Head of caudate nucleus (tissue), 42 donors: Measurements from ENCODE around the gene NOX3.
"Not testable (repeated sequence)": the region's sequence is repeated elsewhere in the genome, so short reads cannot be mapped to it uniquely, and the experiment has no call there.

ENCODE experiments used
- DNase-seq, 42 donors: peaks; one replicate each; pipeline versions ENCODE4 v3.0.0 to v3.0.0-alpha.2; 2020 to 2021; ENCODE audit warnings: mixed read lengths in 7 of 42
- intact Hi-C: fragments of 100-400 bp; cut with DNase I; formaldehyde crosslinking; loops from one replicate; pipeline ENCODE4 v1.15.0; 2022

NOX3 gene

DNA sequence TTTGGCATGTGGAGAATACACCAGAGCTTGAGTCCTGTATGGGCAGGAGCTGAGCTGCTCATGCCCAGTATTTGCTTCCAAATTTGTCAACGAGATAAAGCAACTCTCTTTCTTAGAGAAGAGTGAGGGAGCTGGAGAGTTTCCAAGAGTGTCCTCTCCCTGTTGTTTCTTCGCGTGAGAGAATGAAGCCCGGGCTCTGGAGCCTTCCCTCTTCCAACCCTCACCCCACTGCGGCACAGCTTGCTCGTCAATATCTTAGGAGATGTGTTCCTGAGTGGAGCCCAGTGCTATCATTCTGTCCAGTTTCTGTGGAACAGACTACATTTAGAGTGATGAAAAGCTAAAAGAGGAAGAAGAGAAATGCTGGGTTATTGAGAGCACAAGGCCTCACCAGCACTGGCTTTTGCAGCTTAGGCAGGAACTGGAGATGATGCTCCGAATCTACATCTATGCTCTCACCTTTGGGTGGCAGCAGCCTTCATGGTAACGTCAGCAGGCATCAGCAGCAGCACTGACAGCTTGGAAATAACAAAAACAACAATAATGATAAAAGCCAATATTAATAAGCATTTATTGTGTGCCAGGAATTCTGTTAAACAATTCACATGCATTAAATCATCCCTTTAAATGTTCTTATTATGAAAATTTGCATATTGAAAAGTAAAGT, 74.8 kb downstream of the NOX3 start:
- intact Hi-C loops, result no loop called here
- peak in 5 of 42 donors; percentile 6 to 46 (median 17) for DNase-seq

DNA sequence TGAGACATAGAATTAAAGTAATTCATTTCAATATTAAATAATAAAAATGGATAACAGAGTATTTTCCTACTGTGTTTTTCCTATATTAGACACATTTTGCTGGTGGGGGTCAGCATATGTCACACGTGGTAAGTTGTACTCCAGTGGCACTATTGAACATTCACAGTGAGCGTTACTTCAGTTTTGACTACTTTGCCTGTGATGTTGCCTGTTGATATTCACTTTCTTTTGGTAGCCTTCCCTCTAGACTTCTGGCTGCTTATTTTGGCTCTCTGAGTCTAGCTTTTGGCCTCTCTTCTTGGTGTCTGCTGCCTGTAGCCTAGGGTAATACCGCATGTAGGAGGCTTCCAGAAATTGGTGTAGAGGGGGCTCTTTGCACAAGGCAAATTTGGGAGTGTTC, 76.9 kb downstream of the NOX3 start:
- DNase-seq, result no peak
- intact Hi-C loops, result no loop called here

DNA sequence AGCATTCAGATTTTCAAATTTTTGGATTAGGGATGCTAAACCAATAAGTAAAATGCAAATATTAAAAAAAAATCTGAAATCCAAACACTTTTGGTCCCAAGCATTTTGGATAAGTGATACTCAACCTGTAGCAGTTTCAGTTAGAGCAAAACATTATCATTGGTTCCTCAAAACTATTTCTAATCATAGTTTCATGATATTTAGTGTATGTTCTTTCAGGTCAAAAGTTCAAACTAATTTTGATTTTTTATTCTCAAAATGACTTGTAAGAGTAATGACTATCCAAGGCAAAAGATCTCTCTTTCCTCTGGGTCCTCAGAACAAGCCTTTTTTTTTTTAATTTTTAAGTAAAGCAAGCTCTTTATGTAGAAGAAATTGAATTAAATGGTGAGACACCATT, 77.4 kb downstream of the NOX3 start:
- intact Hi-C loops, result no loop called here

DNA sequence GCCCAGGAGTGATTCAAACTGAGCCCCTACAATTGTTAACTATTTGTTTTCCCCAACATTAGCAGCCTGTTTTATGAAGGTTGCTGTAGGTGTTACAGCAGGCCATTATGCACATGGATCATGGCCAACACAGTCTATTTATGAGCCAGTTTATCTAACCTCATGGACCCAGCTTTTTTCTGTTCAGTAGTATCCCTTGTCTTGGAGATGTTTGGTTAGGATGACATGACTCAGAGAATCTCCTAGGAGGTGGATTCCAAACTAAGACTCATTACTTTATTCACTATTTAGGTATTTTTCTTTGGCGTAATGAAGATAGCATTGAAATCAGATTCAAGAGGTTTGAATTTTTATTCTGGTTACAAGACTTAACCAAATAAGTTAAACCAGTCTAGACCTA, 78.6 kb downstream of the NOX3 start:
- intact Hi-C loops, result no loop called here
- DNase-seq, result no peak

More for the DNA sequence above, 77.4 kb downstream of the NOX3 start:
- DNase-seq, result no peak

GRCh38 chr6:155375801-155376200, 79.8 kb downstream of the NOX3 start:
- DNase-seq, result no peak
- intact Hi-C loops, result no loop called here

GRCh38 chr6:155374681-155375080, 81.0 kb downstream of the NOX3 start:
- intact Hi-C loops, result no loop called here
- no peak for DNase-seq

DNA sequence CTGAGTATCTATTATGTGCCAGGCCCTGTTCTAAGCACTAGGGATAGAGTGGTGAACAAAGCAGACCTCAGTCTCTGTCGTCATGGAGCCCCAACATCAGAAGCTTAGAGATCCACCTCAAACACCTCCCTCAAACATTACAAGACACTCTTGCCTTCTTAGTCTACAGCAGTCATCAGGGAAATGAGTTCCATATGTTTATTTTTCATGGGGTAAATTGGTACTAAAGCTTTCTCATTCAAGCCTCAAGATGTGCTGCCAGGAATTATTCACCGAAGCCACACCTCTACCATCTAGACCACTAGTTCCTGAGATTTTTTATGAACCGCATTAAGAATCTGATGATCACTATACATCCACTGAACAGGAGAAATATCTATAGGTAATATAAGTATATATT, 82.4 kb downstream of the NOX3 start:
- DNase-seq, result no peak
- intact Hi-C loops, result no loop called here

DNA sequence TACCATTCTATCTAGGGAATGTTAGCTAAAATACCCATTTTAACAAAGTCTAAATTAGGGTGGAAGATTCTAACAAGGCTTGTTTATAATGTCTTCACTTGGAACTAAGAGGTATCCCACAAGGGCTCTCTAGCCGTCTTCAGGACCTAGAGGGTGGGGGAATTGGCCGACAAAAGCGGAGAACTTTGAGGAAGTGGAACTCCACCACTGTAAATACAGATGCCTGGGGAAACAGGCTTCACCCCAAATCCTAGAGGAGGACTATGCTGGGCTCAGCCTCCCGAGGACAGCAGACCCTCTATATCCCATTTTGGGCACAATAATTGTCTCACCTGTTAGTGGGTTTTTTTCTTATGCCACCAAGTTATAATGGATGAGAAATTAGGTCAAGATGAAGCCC, 83.4 kb downstream of the NOX3 start:
- no peak for DNase-seq
- intact Hi-C loops, result no loop called here

DNA sequence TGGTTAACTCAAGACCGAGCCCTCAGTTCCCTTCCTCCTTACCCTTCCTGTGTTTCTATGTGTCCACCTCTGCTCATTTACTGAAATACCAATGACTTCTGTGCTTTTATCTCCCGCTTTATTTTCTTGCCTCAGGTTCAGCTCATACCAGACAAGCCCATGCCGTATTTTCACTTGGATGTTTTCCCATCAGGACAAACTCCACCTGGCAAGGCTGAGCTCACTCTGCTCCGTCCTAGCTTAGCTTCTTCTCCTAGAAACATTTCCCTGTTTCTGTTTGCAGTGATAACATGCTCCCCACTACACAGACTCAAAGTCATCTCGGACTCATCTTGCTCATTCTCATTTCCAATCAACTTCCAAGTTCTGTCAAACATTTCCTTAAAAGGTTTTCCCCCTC, 84.4 kb downstream of the NOX3 start:
- no peak for DNase-seq
- intact Hi-C loops, result no loop called here

DNA sequence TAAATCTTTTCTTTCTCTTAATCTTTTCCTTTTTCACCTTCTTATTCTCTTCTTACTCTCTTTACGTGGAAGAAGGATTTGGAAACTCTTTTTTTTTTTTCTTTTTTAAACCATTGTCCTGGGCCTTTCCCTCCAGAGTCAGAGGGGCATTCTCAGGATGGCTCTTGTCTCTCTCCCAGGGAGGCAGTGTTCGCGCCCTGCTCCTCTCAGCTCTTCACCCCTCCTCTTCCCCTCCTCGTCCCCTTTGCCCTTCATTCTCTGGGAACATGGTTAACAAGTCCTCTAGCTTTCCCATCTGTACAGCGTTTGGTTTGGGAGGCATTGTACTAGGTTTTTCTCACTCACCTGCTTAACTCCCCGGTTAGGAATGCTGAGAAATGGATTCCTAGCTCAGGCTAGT, 89.3 kb downstream of the NOX3 start:
- no peak for DNase-seq
- intact Hi-C loops, result no loop called here

DNA sequence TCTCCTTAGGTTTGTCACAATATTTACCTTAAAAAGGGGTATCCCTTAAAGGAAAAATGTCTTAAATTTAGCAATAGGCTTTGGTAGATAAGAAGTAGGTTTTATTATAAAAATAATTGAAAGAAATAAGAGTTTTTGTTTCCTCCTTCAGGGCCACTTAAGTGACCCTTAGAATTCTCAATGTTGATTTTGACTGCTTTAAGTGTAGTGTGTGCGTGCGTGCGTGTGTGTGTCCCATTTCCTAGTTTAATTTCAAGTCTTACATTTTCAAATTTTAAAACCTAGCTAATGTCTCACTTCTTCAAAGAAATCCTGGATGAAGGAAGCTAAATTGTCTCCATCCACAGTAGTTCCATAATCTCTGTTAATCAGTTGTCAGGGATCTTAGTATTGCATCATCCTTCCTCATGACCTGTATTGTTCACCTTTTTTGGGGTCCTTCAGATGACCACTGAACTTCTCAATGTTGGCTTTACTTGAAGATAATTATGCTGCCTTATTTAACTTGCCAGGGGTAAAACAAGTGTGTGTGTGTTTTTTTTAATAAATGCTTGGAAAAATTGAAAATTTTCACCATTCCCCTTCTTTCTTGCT, 90.7 kb downstream of the NOX3 start:
- intact Hi-C loops, result no loop called here
- DNase-seq, result no peak

DNA sequence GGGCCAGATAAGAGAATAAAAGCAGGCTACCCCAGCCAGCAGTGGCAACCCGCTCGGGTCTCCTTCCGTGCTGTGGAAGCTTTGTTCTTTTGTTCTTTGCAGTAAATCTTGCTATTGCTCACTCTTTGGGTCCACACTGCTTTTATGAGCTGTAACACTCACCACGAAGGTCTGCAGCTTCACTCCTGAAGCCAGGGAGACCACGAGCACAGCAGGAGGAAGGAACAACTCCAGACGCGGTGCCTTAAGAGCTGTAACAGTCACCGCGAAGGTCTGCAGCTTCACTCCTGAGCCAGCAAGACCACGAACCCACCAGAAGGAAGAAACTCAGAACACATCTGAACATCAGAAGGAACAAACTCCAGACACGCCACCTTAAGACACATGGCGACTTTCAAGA, 91.6 kb downstream of the NOX3 start:
- intact Hi-C loops, DNase-seq: not testable (repeated sequence)

- intact Hi-C loops, result not testable (repeated sequence)
Measured at GRCh38 chr6:155362968-155363632, 92.5 kb downstream of the NOX3 start.

DNA sequence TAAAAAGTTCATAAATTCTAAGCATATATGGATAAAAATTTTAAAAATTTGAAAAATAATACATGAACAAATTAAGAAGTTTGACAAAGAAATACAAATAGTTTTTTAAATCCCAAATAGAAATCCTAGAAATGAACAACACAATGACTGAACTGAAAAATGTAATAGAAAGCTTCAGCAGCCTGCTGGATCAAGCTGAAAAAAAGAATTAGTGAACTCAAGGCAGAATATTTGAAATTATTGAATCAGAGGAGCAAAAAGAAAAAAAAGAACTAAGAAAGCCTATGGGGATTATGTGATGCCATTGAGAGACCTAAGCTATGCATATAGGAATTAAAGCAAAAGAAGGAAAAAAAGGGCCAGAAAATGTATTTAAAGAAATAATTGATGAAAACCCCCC, 101.5 kb downstream of the NOX3 start:
- intact Hi-C loops, result no loop called here

More at GRCh38 chr6:155362968-155363632, 92.5 kb downstream of the NOX3 start:
- not testable (repeated sequence) for DNase-seq

DNA sequence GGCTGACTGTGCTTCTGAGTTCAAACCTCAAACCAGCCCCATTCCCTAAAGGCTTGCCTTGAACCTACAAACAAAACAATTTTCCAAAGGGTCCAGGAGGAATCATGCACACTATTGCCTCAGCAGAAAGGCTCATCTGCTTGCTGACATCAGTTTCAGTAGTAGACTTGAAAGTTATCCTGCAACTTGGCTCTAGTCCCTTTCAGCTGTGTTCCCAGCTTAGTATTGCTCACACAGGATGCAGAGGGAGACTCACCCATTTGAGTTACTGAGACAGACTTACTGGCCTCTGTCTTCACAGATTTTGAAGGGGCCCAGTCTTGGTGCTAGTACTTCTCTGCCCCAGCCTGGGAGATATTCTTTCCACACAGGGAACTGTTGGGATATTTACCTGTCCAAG, 102.8 kb downstream of the NOX3 start:
- intact Hi-C loops, result no loop called here

More for the DNA sequence above, 101.5 kb downstream of the NOX3 start:
- DNase-seq, result no peak

GRCh38 chr6:155352130-155352420, 103.6 kb downstream of the NOX3 start:
- no peak for DNase-seq
- intact Hi-C loops, result no loop called here

More for the DNA sequence above, 102.8 kb downstream of the NOX3 start:
- no peak for DNase-seq

DNA sequence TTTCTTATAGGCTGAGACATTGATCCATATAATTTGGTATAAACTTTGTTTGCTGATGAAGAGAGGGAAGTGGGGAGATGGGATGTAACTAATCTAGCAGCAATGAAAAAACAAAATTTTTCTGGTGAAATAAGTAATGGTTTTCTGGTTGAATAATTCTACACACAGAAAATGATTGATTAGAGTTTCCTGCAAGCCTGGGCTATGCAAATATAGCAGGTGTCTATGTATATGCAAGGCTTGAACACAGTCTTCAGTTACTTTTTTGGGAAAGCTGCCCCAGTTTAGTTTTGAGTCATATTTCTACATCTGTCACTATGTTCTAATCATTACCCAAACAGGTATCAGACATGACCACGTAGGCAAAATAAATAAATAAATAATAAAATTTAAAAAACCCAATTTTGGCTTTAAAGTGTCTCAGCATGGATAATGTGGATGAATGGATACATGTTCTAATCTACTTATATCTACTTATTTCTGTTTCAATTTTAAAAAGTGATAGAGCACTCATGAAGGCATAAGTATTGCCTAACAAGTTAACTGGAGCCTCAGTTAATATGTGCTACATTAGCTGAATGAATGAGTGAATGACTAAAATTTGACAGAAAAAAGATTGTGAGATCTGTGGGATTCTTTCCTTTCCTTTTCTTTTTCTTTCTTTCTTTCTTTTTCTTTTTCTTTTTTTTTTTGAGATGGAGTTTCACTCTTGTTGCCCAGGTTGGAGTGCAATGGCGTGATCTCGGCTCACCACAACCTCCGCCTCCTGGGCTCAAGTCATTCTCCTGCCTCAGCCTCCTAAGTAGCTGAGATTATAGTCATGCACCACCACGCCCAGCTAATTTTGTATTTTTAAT, 104.1 kb downstream of the NOX3 start:
- intact Hi-C loops, result no loop called here
- no peak for DNase-seq

DNA sequence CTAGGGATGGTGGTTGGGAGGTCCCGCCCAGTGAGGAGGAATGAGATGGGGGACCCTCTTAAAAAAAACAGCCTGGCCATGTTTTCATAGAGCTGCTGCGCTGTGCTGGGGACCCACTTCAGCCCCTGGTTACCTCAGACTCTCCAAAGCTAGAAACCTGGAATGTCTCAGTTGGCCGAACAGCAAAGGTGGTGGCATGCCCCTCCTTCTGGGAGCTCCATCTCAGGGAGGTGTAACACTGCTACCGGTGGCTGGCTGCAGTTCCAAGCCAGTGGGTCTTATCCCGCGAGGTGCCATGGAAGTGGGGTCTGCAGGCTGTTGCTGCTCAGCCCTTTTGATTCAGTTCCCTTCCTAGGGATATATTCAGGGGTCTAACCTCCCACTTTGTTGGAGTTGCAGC, 105.7 kb downstream of the NOX3 start:
- intact Hi-C loops, result no loop called here

GRCh38 chr6:155349129-155349528, 106.5 kb downstream of the NOX3 start:
- intact Hi-C loops, result no loop called here
- DNase-seq, result no peak

More for the DNA sequence above, 105.7 kb downstream of the NOX3 start:
- DNase-seq, result no peak

- DNase-seq, result no peak
- intact Hi-C loops, result no loop called here
Measured at GRCh38 chr6:155347800-155348199, 107.8 kb downstream of the NOX3 start.
